ENCODE results near the gene ABCC1. TPM values are rescaled to one million over a fixed set of nuclear protein-coding genes. Genes with fewer than 3 reads are reported as not detected.
"Not testable (repeated sequence)": the region's sequence is repeated elsewhere in the genome, so short reads cannot be mapped to it uniquely, and the experiment has no call there.

Gene ABCC1
- total RNA-seq, 2 experiments from 2014 or later: 64.5 to 67.6 TPM

DNA sequence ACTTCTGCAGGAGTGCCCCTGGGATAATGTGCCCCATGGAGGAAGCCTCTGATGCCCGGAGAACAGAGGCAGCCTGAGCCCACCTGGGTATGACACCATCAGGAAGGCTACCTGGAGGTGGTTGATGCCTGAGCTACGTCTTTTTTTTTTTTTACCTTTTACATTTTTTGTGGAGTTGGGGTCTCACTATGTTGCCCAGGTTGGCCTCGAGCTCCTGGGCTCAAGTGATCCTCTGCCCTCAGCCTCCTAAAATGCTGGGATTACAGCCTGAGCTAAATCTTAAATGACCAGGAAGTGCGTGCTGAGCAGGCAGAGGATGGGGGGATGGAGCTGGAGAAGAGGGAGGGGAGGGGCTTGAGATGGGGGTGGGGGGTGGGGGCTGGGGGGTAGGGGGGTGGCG lies 241.1 kb downstream of the ABCC1 start:
- H3K36me3 Mint-ChIP-seq (ENCODE audit: low read depth): no peaks in the 10 kb centered on the region
- intact Hi-C loops (cut with micrococcal nuclease): no loop called here
- H3K27me3 Mint-ChIP-seq: peaks cover 2% of the 10 kb centered on the region
- ATAC-seq (no peak), DNase-seq (no peak)
- ChIA-PET POLR2A (no interaction called here), CTCF (no interaction called here)
- no peak overlapping the region for H3K4me3 Mint-ChIP-seq
- TF ChIP-seq, protein P1, sequence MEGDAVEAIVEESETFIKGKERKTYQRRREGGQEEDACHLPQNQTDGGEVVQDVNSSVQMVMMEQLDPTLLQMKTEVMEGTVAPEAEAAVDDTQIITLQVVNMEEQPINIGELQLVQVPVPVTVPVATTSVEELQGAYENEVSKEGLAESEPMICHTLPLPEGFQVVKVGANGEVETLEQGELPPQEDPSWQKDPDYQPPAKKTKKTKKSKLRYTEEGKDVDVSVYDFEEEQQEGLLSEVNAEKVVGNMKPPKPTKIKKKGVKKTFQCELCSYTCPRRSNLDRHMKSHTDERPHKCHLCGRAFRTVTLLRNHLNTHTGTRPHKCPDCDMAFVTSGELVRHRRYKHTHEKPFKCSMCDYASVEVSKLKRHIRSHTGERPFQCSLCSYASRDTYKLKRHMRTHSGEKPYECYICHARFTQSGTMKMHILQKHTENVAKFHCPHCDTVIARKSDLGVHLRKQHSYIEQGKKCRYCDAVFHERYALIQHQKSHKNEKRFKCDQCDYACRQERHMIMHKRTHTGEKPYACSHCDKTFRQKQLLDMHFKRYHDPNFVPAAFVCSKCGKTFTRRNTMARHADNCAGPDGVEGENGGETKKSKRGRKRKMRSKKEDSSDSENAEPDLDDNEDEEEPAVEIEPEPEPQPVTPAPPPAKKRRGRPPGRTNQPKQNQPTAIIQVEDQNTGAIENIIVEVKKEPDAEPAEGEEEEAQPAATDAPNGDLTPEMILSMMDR (IDR thresholded peaks at IDR 0.05): no peak
- H3K27ac Mint-ChIP-seq: no peak overlapping the region
- no peaks in the 10 kb centered on the region for H3K9me3 Mint-ChIP-seq
- no peaks in the 10 kb centered on the region for H3K4me1 Mint-ChIP-seq (ENCODE audit: low read depth)

DNA sequence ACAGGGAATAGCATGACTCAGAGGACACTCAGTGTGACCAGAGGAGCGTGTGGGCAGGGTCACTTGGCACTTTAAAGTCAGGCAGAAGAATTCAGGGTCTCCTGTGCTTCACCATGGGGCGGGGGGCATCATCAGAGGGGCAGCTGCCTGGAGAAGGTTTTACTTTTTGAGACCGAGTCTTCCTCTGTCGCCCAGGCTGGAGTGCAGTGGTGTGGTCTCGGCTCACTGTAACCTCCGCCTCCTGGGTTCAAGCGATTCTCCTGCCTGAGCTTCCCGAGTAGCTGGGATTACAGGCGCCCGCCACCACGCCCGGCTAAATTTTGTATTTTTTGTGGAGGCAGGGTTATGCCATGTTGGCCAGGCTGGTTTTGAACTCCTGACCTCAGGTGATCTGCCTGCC lies 241.6 kb downstream of the ABCC1 start:
- H3K27me3 Mint-ChIP-seq; H3K36me3 Mint-ChIP-seq (ENCODE audit: low read depth); POLR2A ChIA-PET; H3K27ac Mint-ChIP-seq; H3K4me3 Mint-ChIP-seq; DNase-seq; H3K9me3 Mint-ChIP-seq; ATAC-seq; CTCF ChIA-PET; H3K4me1 Mint-ChIP-seq (ENCODE audit: low read depth); intact Hi-C loops (cut with micrococcal nuclease): not testable (repeated sequence)

DNA sequence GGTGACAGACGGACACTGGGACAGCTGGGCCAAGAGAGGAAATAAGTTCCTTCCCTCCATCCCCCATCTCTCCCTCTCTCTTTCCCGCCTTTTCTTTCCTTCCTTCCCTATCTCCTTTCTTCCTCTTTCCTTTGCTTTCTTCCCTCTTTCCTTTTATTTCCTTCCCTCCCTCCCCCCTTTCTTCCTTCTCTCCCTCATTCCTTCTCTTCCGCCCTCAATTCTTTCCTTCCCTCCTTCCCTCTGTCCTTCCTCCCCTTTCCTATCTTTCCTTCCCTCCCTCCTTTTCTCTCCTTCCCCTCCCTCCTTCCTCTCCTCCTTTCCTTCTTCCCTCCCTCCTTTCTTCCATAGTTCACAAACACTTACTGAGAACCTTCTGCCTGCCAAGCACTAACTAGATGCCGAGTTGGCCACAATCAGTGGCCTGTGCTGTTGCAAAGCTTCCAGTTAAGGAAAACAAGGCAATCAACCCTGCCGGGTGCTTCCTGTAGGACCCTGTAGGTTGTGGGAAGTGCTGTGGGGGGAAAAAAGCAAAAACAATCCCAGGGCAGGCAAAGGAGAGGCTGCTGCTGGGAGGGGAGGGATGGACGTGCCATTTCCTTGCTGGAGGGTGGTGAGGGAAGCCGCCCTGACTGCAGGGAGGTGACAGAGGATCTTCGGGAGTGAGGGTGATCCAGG lies 242.2 kb downstream of the ABCC1 start:
- no peaks in the 10 kb centered on the region for H3K9me3 Mint-ChIP-seq
- DNase-seq: no peak
- no peak for ATAC-seq
- CTCF ChIA-PET: no interaction called here
- POLR2A ChIA-PET: no interaction called here
- H3K4me1 Mint-ChIP-seq (ENCODE audit: low read depth): no peaks in the 10 kb centered on the region
- TF ChIP-seq, protein P1 (IDR thresholded peaks at IDR 0.05): no peak
- no peak overlapping the region for H3K27ac Mint-ChIP-seq
- intact Hi-C loops (cut with micrococcal nuclease): no loop called here
- no peaks in the 10 kb centered on the region for H3K36me3 Mint-ChIP-seq (ENCODE audit: low read depth)
- no peak overlapping the region for H3K4me3 Mint-ChIP-seq
- H3K27me3 Mint-ChIP-seq: peaks cover 2% of the 10 kb centered on the region

Other genes with a start within 250 kb of the ABCC1 start
- gene MYH11, start 92.6 kb upstream of the ABCC1 start, total RNA-seq: not detected
- gene CEP20, start 61.0 kb upstream of the ABCC1 start, total RNA-seq: 10 to 100 TPM; 34.5 to 39.0 TPM

Data from activated CD8-positive, alpha-beta T cell treated with anti-CD3 and anti-CD28 coated beads for 36 hours (primary cell).